Measurements from ENCODE around the gene TNF. TPM values are rescaled to one million over a fixed set of nuclear protein-coding genes. Genes with fewer than 3 reads are reported as not detected.

Gene TNF
- total RNA-seq, 1 experiment from 2014 or later = not detected

DNA sequence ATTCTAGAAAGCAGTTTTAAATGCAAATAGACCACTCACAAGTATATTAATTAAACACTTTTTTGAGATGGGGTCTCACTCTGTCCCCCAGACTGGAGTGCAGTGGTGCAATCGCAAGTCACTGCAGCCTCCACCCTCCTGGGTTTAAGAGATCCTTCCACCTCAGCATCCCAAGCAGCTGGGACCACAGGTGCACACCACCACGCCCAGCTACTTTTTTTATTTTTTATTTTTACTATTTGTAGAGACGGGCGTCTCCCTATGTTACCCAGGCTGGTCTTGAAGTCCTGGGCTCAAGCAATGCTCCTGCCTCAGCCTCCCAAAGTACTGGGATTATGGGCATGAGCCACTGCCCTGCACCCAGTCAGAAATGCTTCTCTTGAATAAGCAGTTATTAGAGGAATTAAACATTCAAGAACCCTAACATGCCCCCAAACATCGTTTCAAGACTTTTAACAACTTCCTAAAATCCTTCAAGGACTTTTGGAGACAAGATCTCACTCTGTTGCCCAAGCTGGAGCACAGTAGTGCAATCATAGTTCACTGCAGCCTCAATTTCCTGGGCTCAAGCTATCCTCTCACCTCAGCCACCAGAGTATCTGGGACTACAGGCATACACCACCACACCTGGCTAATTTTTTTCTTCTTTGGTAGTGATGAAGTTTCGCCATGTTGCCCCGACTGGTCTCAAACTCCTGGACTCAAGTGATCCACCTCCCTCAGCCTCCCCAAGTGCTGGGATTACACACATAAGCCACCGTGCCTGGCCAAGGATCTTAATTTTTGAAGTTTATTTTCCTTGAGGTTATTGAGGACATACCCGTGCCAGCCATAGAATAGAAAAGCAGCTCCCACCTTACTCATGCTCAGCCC lies 43.4 kb upstream of the TNF start:
- peaks cover 22% of the 10 kb centered on the region for H3K79me2 ChIP-seq (ENCODE audit: low read length)
- no peaks in the 10 kb centered on the region for H3K27me3 ChIP-seq (ENCODE audit: low read length)
- no peaks in the 10 kb centered on the region for H3K9me3 ChIP-seq (ENCODE audit: low read length)
- no peaks in the 10 kb centered on the region for H3K9me2 ChIP-seq (replicated peaks; ENCODE audit: low read length)
- no peaks in the 10 kb centered on the region for H3K4me1 ChIP-seq (ENCODE audit: insufficient read depth, low read length)
- H2AFZ ChIP-seq (ENCODE audit: low read length) = no peak overlapping the region
- ChIA-PET CTCF (no interaction called here), POLR2A (ENCODE audit: unreplicated experiment) (no interaction called here)
- H3K36me3 ChIP-seq (ENCODE audit: low read depth, low read length) = peaks cover 68% of the 10 kb centered on the region
- H3F3A ChIP-seq (ENCODE audit: low read length, unreplicated experiment) = no peaks in the 10 kb centered on the region
- no peak for DNase-seq
- no peak overlapping the region for H3K9ac ChIP-seq (ENCODE audit: low read length)
- BruUV-seq (replicated peaks) = no TSS peak
- no peak overlapping the region for H3K4me2 ChIP-seq (ENCODE audit: low read length)
- H3K4me3 ChIP-seq (ENCODE audit: low read length) = no peak overlapping the region
- peaks cover 28% of the 10 kb centered on the region for H4K20me1 ChIP-seq (ENCODE audit: low read length)
- no peak overlapping the region for H3K27ac ChIP-seq (ENCODE audit: low read length)
- no peak for ATAC-seq
- intact Hi-C loops (cut with micrococcal nuclease) = no loop called here
- no peak for TF ChIP-seq EZH2phosphoT487 (IDR thresholded peaks at IDR 0.05; ENCODE audit: borderline replicate concordance, low read length)
- TF ChIP-seq EZH2 (IDR thresholded peaks at IDR 0.05; ENCODE audit: low read length, unreplicated experiment) = no peak

DNA sequence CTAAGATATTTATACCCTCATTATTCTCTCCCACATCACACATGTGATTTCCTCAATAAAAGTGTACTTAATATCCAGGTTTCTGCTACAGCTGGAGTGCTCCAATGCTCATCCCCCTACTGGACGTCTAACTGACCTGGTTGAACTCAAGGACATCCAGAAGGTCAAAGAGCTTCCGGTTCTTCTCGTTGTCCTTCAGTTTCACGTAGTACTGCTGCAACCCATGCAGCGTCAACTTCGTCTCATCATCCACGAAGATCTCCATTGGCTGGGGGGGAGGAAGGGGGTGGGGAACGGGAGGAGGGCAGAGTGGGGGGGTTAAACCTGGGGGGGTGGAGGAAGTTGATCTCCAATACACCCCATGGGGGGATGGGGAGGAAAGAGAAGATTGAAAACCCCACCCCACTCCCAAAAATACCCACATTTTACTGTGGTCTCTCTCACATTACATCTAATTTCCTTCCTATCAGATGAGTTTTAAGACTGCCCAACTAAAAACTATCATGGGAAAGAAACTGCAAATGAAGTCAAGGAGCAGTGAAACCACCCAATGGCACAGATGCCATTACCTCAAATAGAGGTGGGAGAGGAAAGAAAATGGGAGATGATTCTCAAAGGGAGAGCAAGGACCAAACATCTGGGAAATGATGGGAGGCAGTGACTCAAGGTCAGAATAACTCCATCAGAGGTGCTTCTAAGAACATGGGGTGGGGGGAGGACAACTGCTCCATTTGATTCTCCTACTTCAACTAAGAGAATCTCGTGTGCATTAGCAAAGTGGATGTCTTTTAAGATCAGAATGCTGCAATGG lies 42.5 kb upstream of the TNF start:
- H3K36me3 ChIP-seq (ENCODE audit: low read depth, low read length) = peaks cover 75% of the 10 kb centered on the region
- no peaks in the 10 kb centered on the region for H3F3A ChIP-seq (ENCODE audit: low read length, unreplicated experiment)
- ChIA-PET POLR2A (ENCODE audit: unreplicated experiment) (no interaction called here), CTCF (no interaction called here)
- no peak overlapping the region for H3K4me3 ChIP-seq (ENCODE audit: low read length)
- no peak overlapping the region for H3K27ac ChIP-seq (ENCODE audit: low read length)
- no peaks in the 10 kb centered on the region for H3K4me1 ChIP-seq (ENCODE audit: insufficient read depth, low read length)
- TF ChIP-seq, protein P1, sequence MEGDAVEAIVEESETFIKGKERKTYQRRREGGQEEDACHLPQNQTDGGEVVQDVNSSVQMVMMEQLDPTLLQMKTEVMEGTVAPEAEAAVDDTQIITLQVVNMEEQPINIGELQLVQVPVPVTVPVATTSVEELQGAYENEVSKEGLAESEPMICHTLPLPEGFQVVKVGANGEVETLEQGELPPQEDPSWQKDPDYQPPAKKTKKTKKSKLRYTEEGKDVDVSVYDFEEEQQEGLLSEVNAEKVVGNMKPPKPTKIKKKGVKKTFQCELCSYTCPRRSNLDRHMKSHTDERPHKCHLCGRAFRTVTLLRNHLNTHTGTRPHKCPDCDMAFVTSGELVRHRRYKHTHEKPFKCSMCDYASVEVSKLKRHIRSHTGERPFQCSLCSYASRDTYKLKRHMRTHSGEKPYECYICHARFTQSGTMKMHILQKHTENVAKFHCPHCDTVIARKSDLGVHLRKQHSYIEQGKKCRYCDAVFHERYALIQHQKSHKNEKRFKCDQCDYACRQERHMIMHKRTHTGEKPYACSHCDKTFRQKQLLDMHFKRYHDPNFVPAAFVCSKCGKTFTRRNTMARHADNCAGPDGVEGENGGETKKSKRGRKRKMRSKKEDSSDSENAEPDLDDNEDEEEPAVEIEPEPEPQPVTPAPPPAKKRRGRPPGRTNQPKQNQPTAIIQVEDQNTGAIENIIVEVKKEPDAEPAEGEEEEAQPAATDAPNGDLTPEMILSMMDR (conservative IDR thresholded peaks at IDR 0.05; ENCODE audit: low read depth, low read length) = no peak
- no peak for TF ChIP-seq EZH2 (IDR thresholded peaks at IDR 0.05; ENCODE audit: low read length, unreplicated experiment)
- TF ChIP-seq EZH2phosphoT487 (IDR thresholded peaks at IDR 0.05; ENCODE audit: borderline replicate concordance, low read length) = no peak
- BruUV-seq (replicated peaks) = no TSS peak
- H3K4me2 ChIP-seq (ENCODE audit: low read length) = no peak overlapping the region
- peaks cover 35% of the 10 kb centered on the region for H4K20me1 ChIP-seq (ENCODE audit: low read length)
- DNase-seq (no peak), ATAC-seq (no peak)
- H2AFZ ChIP-seq (ENCODE audit: low read length) = no peak overlapping the region
- intact Hi-C loops (cut with micrococcal nuclease) = no loop called here
- H3K9me2 ChIP-seq (replicated peaks; ENCODE audit: low read length) = no peaks in the 10 kb centered on the region
- no peaks in the 10 kb centered on the region for H3K9me3 ChIP-seq (ENCODE audit: low read length)
- H3K79me2 ChIP-seq (ENCODE audit: low read length) = peaks cover 31% of the 10 kb centered on the region
- H3K27me3 ChIP-seq (ENCODE audit: low read length) = no peaks in the 10 kb centered on the region
- no peak overlapping the region for H3K9ac ChIP-seq (ENCODE audit: low read length)

DNA sequence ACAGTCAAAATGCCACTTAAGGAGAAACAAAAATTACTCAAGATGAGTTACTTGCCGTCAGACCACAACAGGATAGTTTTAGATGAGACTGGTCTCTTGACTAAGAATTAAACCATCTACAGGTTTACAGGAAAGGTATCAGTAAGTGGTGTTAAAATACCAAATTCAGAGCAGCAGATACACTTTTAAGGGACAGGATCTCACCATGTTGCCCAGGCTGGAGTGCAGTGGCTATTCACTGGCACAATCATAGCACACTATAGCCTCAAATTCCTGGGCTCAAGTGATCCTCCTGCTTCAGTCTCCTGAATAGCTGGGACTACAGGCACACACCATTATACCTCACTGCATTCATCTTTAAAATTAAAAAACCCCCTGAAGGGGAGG lies 41.9 kb upstream of the TNF start:
- Histone ChIP-seq H3K36me3 (ENCODE audit: low read depth, low read length) (peaks cover 80% of the 10 kb centered on the region), H4K20me1 (ENCODE audit: low read length) (peaks cover 40% of the 10 kb centered on the region), H3K4me1 (ENCODE audit: insufficient read depth, low read length) (peaks cover 2% of the 10 kb centered on the region; the same call in 1 of the 2 replicates), H3K27ac (ENCODE audit: low read length) (no peak overlapping the region), H3K9ac (ENCODE audit: low read length) (no peak overlapping the region), H3K9me2 (replicated peaks; ENCODE audit: low read length) (no peaks in the 10 kb centered on the region), H3K9me3 (ENCODE audit: low read length) (no peaks in the 10 kb centered on the region), H3K4me3 (ENCODE audit: low read length) (no peak overlapping the region), H3K79me2 (ENCODE audit: low read length) (peaks cover 37% of the 10 kb centered on the region), H3K27me3 (ENCODE audit: low read length) (no peaks in the 10 kb centered on the region), H3K4me2 (ENCODE audit: low read length) (no peak overlapping the region), H3F3A (ENCODE audit: low read length, unreplicated experiment) (no peaks in the 10 kb centered on the region), H2AFZ (ENCODE audit: low read length) (no peak overlapping the region)
- intact Hi-C loops (cut with micrococcal nuclease) = no loop called here
- BruUV-seq (replicated peaks) = no TSS peak
- POLR2A ChIA-PET (ENCODE audit: unreplicated experiment) = no interaction called here
- DNase-seq (no peak), ATAC-seq (no peak)
- CTCF ChIA-PET = no interaction called here
- TF ChIP-seq, protein P1 (conservative IDR thresholded peaks at IDR 0.05; ENCODE audit: low read depth, low read length) = no peak
- TF ChIP-seq EZH2 (IDR thresholded peaks at IDR 0.05; ENCODE audit: low read length, unreplicated experiment) (no peak), EZH2phosphoT487 (IDR thresholded peaks at IDR 0.05; ENCODE audit: borderline replicate concordance, low read length) (no peak)

Measured in PC-3 (cell line).